KBM-7 (cell line): ENCODE measurements around the gene SLC2A2.
A peak's percentile ranks its signal among the peaks of the same experiment; 100 is the strongest.

Experiments
- DNase-seq: peaks from one replicate; pipeline ENCODE4 v3.0.0-alpha.2; 2015
- in situ Hi-C: fragments of 300-500 bp; cut with MboI; formaldehyde crosslinking; loops from 2 replicates; pipeline ENCODE4 v1.14.3; 2020; ENCODE audit warnings: low sequenced_read_pairs, low pct_unique_long_range_greater_than_20kb, mixed read lengths

The SLC2A2 gene

GRCh38 chr3:171026597-171027293 is at the start of gene SLC2A2:
Gene SLC2A2 (minus strand): TSS chr3:171026720. CDS start chr3:171026670, 50 bp downstream.
- in situ Hi-C loops, result no loop called here
- DNase-seq, result no peak

GRCh38 chr3:171072432-171072831 is 45.9 kb upstream of the SLC2A2 start:
- in situ Hi-C loops, result no loop called here
- DNase-seq, result peak; percentile 21

- DNase-seq, result no peak
- in situ Hi-C loops, result no loop called here
Observed at GRCh38 chr3:171068658-171069057, 42.1 kb upstream of the SLC2A2 start.

DNA sequence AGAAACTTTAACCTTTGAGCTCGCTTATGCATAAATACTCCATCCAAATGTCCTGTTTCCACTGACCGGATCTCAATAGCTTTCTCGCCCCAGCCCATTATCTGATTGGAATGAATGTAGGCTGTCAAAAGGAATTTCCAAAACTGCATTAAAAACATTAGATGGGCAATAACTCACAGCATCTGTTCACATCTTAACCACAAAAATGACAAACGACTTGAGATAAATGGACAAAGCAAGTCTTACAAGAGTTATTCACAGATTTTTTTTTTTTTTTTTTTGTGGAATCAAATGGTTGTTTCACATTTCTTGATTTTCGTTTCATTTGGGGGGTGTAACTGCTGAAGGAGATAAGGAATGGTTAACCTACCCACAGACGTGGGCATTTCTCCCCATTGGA is 39.7 kb upstream of the SLC2A2 start:
- no peak for DNase-seq
- in situ Hi-C loops, result no loop called here

- DNase-seq, result no peak
Observed at GRCh38 chr3:171065732-171066131, 39.2 kb upstream of the SLC2A2 start.

DNA sequence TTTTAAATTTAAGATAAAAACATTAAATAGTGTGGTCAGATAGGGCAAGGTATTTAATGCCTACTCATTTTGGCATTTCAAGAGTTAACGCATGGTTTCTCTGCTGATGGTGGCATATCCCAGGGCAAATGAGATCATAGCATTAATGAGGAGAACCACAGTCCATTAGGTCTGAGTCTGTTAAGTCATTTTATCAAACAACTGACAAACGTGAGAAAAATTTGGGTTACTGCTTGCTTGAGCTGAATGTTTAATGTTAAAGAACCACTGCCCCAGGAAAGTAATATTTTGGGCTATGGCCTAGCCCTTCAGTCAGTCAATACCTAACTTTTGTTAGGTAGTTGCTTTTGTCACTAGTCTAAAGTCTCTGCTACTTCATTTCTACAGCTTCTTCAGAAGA is 37.9 kb upstream of the SLC2A2 start:
- in situ Hi-C loops, result no loop called here
- no peak for DNase-seq

More at GRCh38 chr3:171065732-171066131, 39.2 kb upstream of the SLC2A2 start:
- in situ Hi-C loops, result no loop called here

- in situ Hi-C loops, result no loop called here
Observed at GRCh38 chr3:171061749-171062148, 35.2 kb upstream of the SLC2A2 start.

DNA sequence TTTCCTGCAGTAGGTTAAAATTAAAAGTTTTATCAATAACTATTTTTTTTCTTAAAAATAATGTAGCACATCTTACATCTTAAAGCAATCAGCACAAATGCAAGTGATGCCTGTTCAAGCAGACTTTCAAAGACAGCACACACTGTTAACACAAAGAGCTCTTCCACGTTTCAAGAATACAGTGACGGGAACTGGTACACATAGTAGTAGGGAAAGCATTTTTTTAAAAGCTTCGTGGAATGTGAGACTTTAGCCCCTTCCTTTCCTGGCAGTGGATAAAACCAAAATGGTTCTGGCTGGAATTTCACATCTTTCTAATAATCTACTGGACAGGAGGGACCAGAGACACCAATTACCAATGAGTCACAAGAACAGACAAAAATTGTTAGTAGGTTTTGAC is 33.5 kb upstream of the SLC2A2 start:
- DNase-seq, result no peak
- in situ Hi-C loops, result no loop called here

More at GRCh38 chr3:171061749-171062148, 35.2 kb upstream of the SLC2A2 start:
- DNase-seq, result no peak

DNA sequence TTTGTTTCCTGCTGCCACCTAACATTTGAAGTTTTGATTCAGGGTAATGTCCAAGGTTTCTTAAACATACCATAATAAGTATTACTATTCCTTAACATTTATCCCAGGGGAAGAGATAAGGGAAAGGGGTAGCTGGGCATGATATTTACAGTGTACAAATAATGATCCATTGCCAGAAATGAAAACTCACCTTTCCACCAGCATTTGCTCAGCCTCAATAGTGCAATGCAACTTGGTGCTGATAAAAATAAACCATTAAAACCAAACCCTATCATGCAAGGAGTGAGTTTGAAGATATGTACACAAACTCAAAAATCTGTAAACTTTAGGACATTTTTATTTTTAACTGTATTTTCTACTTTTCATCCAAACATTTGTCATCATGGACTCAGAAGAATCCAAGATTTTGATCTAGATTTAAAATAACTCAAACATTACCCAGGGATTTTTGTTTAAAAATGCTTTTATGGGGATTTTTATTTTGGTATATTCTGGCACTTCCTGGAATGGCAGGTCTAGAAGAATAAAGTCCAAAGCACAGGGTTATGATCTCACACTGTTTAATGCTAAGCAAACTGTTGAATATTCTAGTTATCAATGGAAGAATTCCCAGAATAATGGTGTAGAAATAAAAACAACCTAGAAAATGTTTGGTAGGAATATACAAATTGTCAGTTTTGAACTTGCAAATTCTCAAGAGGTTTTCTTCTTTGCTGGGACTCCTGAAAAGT is 32.5 kb upstream of the SLC2A2 start:
- in situ Hi-C loops, result no loop called here

DNA sequence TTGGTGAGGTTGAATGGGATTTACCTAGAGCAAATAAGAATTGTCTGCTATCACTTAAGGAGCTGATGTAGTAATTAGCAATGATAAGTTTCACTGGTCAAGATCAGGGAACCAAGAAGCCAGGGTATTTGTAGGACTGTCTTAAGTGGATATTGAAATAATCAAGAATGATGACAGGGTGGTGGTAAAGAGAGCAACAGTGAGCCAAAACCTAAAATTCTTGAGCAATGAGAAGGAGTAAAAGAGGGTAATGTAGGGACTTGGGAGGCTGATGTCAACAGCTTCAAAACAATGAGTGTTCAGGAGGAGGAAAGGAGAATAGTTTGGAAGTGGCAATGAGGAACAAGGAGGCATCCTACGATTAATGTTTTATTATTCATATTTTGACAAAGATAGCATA is 31.5 kb upstream of the SLC2A2 start:
- in situ Hi-C loops, result no loop called here
- DNase-seq, result no peak

More for the DNA sequence above, 32.5 kb upstream of the SLC2A2 start:
- DNase-seq, result no peak

DNA sequence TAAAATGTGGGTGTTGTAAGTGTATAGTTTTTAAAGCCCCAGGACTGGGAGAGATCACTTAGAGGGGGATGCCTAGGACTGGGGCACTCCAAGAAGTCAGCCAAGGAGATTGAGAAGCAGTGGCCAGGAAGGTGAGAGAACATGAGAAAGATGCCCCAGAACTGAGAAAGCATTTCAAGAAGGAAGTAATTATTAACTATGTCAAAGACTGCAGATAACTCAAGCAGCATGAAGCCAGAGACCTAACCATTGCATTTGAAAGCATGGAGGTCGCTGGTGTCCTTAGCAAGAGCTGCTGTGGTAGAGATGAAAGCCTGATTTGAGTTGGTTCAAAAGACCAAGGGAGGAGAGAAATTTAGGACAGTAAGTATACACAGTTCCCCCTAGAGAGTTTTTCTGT is 30.6 kb upstream of the SLC2A2 start:
- in situ Hi-C loops, result no loop called here
- DNase-seq, result no peak

DNA sequence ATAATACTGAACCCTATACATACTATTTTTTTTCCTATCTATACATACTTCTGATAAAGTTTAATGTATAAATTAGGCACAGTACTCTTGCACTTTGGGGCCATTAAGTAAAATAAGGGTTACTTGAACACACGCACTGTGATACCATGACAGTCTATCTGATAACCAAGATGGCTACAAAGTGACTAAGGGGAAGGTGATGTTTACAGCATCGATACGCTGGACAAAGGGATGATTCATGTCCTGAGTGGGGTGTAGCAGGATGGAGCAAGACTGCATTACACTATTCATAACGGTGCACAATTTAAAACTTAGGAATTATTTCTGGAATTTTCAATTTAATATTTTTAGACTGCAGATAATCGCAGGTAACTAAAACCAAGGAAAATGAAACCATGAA is 30.0 kb upstream of the SLC2A2 start:
- in situ Hi-C loops, result no loop called here

DNA sequence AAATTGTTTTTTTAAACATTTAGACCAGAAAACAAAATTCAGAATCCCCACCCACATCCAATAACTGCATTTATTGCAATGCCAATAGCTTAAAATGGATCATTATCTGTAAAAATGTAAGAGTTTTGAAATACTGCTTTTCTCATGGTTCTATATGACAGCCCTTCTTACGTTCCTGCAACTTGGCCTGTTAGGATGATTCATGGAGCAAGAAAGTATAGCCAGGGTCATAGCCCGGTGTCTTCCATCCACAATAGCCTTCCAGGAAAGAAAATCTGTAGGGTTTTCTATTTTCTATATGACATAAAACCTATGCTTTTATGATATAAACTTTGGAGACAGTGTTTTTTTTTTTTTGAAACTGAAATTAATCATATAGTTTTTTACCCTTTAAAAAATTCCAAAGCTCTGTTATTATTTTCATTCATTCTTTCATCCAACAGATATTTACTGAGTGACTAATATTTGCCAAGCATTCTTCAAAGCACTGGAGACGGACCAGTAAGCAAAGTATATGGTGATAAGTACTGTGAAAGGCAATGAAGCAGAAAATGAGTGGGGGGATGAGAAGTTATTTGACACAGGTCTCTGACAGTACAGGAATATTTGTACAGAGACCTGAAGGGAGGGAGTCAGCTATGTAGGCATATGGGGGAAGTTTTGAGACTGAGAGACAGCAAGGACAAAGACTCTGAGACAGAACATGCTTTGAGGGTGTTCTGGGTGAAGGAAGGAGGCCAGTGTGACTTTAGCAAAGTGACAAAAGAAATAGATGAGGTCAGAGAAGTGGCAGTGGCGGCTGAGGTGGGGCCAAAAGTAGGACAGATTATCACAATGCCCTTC is 29.0 kb upstream of the SLC2A2 start:
- in situ Hi-C loops, result no loop called here
- no peak for DNase-seq

More for the DNA sequence above, 30.0 kb upstream of the SLC2A2 start:
- no peak for DNase-seq

DNA sequence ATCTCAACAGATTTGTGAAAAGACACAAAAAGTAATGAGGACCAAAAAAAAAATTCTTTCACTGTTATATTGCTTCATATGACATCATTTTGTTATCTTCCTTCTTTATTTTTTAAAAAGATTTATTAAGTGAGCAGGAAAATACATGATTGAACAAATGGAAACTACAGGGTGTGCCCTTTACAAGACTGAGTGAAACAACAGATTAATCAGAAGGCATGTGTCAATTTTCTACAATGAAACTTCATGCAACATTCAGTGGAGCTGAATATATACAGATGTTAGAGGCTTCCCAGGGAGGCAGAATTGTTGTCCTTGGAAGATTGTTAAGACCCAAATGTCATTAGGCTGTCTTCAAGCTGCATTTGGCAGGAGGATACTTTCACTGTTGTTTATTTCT is 28.4 kb upstream of the SLC2A2 start:
- no peak for DNase-seq
- in situ Hi-C loops, result no loop called here

GRCh38 chr3:171054231-171054630 is 27.7 kb upstream of the SLC2A2 start:
- in situ Hi-C loops, result no loop called here
- DNase-seq, result no peak

- DNase-seq, result peak; percentile 58
- in situ Hi-C loops, result no loop called here
Observed at GRCh38 chr3:171049861-171050444, 23.4 kb upstream of the SLC2A2 start.

- in situ Hi-C loops, result no loop called here
- DNase-seq, result no peak
Observed at GRCh38 chr3:171046760-171047159, 20.2 kb upstream of the SLC2A2 start.

GRCh38 chr3:171044835-171045793 is 18.6 kb upstream of the SLC2A2 start:
- no peak for DNase-seq
- in situ Hi-C loops, result no loop called here
